Transverse colon (tissue), 4 donors: ENCODE results near the gene MAMDC4. TPM values are rescaled to one million over a fixed set of nuclear protein-coding genes. Genes with fewer than 3 reads are reported as not detected.

Source experiments
- DNase-seq: peaks from one replicate; pipeline ENCODE4 v3.0.0-alpha.2; 2019
- H3K27ac ChIP-seq, 4 donors: fragments of 200-600 bp; sonication (generic); 2 replicates each; pipeline ENCODE4 v1.5.1; 2016 to 2018; ENCODE audit warnings: inconsistent platforms in 4 of 4
- H3K27me3 ChIP-seq: fragments of 200-600 bp; sonication (generic); 2 replicates; pipeline ENCODE4 v1.5.1; 2017; ENCODE audit warnings: inconsistent platforms
- H3K36me3 ChIP-seq, 4 donors: fragments of 200-600 bp; sonication (generic); 2 replicates each; pipeline ENCODE4 v1.5.1; 2017 to 2019; ENCODE audit warnings: inconsistent platforms in 4 of 4
- H3K4me1 ChIP-seq, 4 donors: fragments of 200-600 bp; sonication (generic); 2 replicates each; pipeline ENCODE4 v1.5.1; 2017 to 2020; ENCODE audit warnings: inconsistent platforms in 4 of 4
- H3K4me3 ChIP-seq, 4 donors: fragments of 200-600 bp; sonication (generic); 1 replicate in 1 of 4; 2 replicates in 3 of 4; pipeline versions ENCODE4 v1.5.1 to v1.6.1; 2017 to 2019; ENCODE audit warnings: inconsistent platforms in 4 of 4
- H3K9me3 ChIP-seq, 2 donors: fragments of 200-600 bp; sonication (generic); 2 replicates each; pipeline ENCODE4 v1.5.1; 2017 to 2019; ENCODE audit warnings: inconsistent platforms in 2 of 2
- EP300 ChIP-seq: sonication (generic); formaldehyde crosslinking; IDR thresholded peaks from one replicate; pipeline ENCODE4 v1.6.1; 2017; ENCODE audit warnings: antibody characterized with exemption, low read depth
- POLR2A ChIP-seq: fragments of 450-650 bp; IDR thresholded peaks from one replicate; pipeline ENCODE4 v1.6.1; 2016; ENCODE audit warnings: antibody characterized with exemption, mild to moderate bottlenecking, moderate library complexity
- POLR2AphosphoS5 ChIP-seq, 3 donors: sonication (generic); formaldehyde crosslinking; IDR thresholded peaks; one replicate each; pipeline ENCODE4 v1.6.1; 2016; ENCODE audit warnings: antibody characterized with exemption in 3 of 3
- WGBS, 2 donors: methylation state at CpG; one replicate each; pipeline ENCODE4 v1.1.5; 2018; ENCODE audit warnings: low coverage in 1 of 2; 5-methylcytosine and 5-hydroxymethylcytosine counted together
- in situ Hi-C, 4 donors: fragments of 200-750 bp; cut with MboI; loops; one replicate each; pipeline versions ENCODE4 v1.15.0 to v1.15.1; 2017; ENCODE audit warnings: low sequenced_read_pairs in 3 of 4, low pct_ligation_motif_present in 1 of 4, low pct_unique_long_range_greater_than_20kb in 1 of 4
- intact Hi-C: fragments of 100-400 bp; cut with DNase I; formaldehyde crosslinking; loops from one replicate; pipeline ENCODE4 v1.15.1; 2023; ENCODE audit warnings: low total_unique reads
- total RNA-seq, 4 donors: library from RNA; depleted of rRNA; stranded (reverse); fragments of >200 nt; gene quantifications; one replicate each; pipeline ENCODE4 v1.1.0, GENCODE V29; 2016
- TF ChIP-seq, protein P1 (sequence below), 5 experiments: fragments of 200-600 bp in 3 of 5; fragments of 450-650 bp in 2 of 5; sonication (generic) in 3 of 5; IDR thresholded peaks; 1 replicate in 2 of 5; 2 replicates in 3 of 5; pipeline ENCODE4 v1.5.1; 2016 to 2017; ENCODE audit warnings: antibody characterized with exemption in 5 of 5, inconsistent platforms in 3 of 5, mild to moderate bottlenecking in 2 of 5, moderate library complexity in 1 of 5

Gene MAMDC4
- total RNA-seq, 4 donors from 2014 or later: 11.4 to 52.5 (median 23.2) TPM

DNA sequence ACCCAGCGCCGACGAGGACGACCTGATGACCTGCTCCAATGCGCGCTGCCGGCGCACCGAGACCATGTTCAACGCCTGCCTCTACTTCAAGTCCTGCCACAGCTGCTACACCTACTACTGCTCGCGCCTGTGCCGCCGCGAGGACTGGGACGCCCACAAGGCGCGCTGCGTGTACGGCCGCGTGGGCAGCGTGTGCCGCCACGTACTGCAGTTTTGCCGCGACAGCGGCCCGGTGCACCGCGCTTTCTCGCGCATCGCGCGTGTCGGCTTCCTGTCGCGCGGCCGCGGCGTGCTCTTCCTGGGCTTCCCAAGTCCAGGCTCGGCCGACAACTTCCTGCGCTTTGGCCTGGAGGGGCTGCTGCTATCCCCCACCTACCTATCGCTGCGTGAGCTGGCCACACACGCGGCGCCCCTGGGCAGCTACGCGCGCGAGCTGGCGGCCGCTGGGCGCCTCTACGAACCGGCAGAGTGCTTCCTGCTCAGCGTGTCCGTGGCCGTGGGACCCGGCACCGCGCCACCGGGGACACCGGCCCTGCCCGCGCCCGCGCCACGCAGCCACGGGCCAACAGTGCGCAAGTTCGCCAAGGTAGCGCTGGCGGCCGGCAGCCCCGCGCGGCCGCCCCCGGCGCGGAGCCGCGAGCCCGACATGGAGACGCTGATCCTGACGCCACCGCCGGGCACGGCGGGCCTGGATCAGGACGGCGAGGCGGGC, 5.6 kb upstream of the MAMDC4 start:
- peak overlapping the region in 3 of 4 donors; percentile 89 to 95 (median 92) for H3K27ac ChIP-seq

DNA sequence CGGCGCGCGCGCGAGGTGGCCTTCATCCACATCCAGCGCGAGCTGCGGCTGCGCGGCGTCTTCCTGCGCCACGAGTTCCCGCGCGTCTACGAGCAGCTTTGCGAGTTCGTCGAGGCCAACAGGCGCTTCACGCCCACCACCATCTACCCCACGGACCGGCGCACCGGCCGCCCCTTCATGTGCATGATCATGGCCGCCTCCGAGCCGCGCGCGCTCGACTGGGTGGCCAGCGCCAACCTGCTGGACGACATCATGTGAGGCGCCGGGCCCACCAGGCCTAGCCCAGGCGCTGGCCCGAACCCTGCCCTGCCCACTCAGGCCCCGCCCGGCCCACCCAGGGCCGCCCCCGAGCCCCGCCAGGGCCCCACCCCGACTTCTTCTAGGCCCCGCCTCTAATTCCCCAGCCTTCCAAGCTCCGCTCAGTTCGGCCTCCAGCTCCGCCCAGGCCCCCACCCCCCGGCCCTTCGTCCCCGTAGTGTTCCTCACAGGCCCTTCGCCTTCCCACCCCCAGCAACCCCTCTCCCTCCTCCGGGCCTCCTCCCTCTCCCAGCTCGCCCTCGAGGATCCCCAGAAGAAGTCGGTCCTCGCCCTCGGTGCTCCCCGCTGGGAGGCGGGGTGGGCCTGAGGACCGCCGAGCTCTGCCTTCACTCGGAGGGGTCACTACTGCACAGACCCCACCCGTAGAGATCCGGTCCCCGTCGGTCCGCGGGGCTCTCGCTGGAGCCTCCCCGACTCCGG, 4.9 kb upstream of the MAMDC4 start:
- DNase-seq: peak; percentile 81
- peaks cover 27 to 67% (median 48%) of the 10 kb centered on the region in 4 donors for H3K4me1 ChIP-seq
- in situ Hi-C loops: no loop called here

More for the DNA sequence above, 5.6 kb upstream of the MAMDC4 start:
- intact Hi-C loops (no loop called here), in situ Hi-C loops (no loop called here)
- DNase-seq: no peak
- Histone ChIP-seq H3K27me3 (peaks cover 41% of the 10 kb centered on the region), H3K4me1 (peaks cover 33 to 74% (median 55%) of the 10 kb centered on the region in 4 donors), H3K4me3 (peak overlapping the region in 2 of 4 donors; percentile 63 to 69), H3K36me3 (no peaks in the 10 kb centered on the region), H3K9me3 (no peaks in the 10 kb centered on the region)
- WGBS, 2 donors: 54% methylated on average over 93 of the region's 98 CpGs; no CpG with 5 or more reads in 1 of the 2 donors
- no peak for TF ChIP-seq POLR2AphosphoS5 (IDR thresholded peaks at IDR 0.05)
- TF ChIP-seq, protein P1, sequence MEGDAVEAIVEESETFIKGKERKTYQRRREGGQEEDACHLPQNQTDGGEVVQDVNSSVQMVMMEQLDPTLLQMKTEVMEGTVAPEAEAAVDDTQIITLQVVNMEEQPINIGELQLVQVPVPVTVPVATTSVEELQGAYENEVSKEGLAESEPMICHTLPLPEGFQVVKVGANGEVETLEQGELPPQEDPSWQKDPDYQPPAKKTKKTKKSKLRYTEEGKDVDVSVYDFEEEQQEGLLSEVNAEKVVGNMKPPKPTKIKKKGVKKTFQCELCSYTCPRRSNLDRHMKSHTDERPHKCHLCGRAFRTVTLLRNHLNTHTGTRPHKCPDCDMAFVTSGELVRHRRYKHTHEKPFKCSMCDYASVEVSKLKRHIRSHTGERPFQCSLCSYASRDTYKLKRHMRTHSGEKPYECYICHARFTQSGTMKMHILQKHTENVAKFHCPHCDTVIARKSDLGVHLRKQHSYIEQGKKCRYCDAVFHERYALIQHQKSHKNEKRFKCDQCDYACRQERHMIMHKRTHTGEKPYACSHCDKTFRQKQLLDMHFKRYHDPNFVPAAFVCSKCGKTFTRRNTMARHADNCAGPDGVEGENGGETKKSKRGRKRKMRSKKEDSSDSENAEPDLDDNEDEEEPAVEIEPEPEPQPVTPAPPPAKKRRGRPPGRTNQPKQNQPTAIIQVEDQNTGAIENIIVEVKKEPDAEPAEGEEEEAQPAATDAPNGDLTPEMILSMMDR (IDR thresholded peaks at IDR 0.05): no peak
- no peak for TF ChIP-seq POLR2A
- TF ChIP-seq EP300: no peak

DNA sequence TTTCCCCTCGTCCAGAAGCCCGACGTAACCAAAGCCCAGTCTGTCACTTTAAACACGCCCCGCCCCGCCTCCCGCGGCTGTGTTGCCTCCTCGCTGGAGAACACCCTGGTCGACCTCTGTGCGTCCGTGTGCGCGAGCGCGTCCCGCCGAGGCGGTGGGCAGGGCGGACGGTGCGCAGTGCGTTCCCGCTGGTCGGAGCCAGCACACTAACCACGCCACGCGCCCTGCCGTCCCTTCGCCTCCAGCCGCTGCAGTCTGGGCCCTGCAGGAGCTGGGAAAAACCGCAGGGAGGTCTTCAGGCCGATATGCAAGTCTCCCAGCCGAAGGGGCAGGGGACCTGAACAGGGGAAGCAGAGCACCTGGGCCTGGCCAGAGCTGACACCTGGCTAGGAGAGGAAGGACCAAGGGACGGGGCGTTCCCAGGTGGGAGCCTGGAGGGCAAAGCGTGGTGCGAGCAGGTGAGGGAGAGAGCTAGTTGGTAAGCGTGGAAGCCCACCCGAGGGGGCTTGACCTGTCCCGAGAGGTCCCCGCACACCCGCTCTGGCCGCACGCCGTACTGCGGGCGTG, 4.2 kb upstream of the MAMDC4 start:
- WGBS, 2 donors: 2% methylated on average over 45 of the region's 48 CpGs; no CpG with 5 or more reads in 1 of the 2 donors
- peaks cover 41% of the 10 kb centered on the region for H3K27me3 ChIP-seq
- in situ Hi-C loops (no loop called here), intact Hi-C loops (no loop called here)
- TF ChIP-seq POLR2A (peak; percentile 96), POLR2AphosphoS5 (IDR thresholded peaks at IDR 0.05) (peak; percentile 95 to 98 (median 97)), EP300 (no peak)
- TF ChIP-seq, protein P1 (IDR thresholded peaks at IDR 0.05): no peak
- H3K36me3 ChIP-seq: no peaks in the 10 kb centered on the region
- peak; percentile 94 for DNase-seq
- no peaks in the 10 kb centered on the region for H3K9me3 ChIP-seq
- H3K4me3 ChIP-seq: peak overlapping the region; percentile 55 to 81 (median 66)
- H3K4me1 ChIP-seq: peaks cover 27 to 61% (median 42%) of the 10 kb centered on the region in 4 donors
- peak overlapping the region; percentile 89 to 97 (median 94) for H3K27ac ChIP-seq

More for the DNA sequence above, 4.9 kb upstream of the MAMDC4 start:
- peak overlapping the region in 3 of 4 donors; percentile 55 to 69 (median 63) for H3K4me3 ChIP-seq
- H3K36me3 ChIP-seq: no peaks in the 10 kb centered on the region
- intact Hi-C loops: no loop called here
- TF ChIP-seq POLR2A: no peak
- no peak for TF ChIP-seq EP300
- TF ChIP-seq, protein P1 (IDR thresholded peaks at IDR 0.05): no peak
- peak in 1 of 3 donors; percentile 40 for TF ChIP-seq POLR2AphosphoS5 (IDR thresholded peaks at IDR 0.05)
- H3K9me3 ChIP-seq: no peaks in the 10 kb centered on the region
- peak overlapping the region; percentile 89 to 97 (median 94) for H3K27ac ChIP-seq
- H3K27me3 ChIP-seq: peaks cover 41% of the 10 kb centered on the region
- 44% methylated on average over 16 of the region's 75 CpGs; no CpG with 5 or more reads in 1 of the 2 donors for WGBS, 2 donors
